Measurements from ENCODE around the gene FBXW7. TPM values are rescaled to one million over a fixed set of nuclear protein-coding genes. Genes with fewer than 3 reads are reported as not detected.

FBXW7 gene
- total and polyA plus RNA-seq, 2 of the 8 experiments (the other 6 are each of a cell fraction or from before 2014, with no cell fraction given), result 6.0 to 26.7 TPM

GRCh38 chr4:152577708-152578396 lies 42.0 kb upstream of the FBXW7 start (continued):
- TF ChIP-seq CHD7 (IDR thresholded peaks at IDR 0.05; ENCODE audit: insufficient replicate concordance, low read length), result no peak
- no peak for TF ChIP-seq SP4 (IDR thresholded peaks at IDR 0.05; ENCODE audit: low read length)
- no peak for TF ChIP-seq MAX (IDR thresholded peaks at IDR 0.05)
- TF ChIP-seq ATF2 (IDR thresholded peaks at IDR 0.05; ENCODE audit: low read length), result no peak
